CD4-positive, alpha-beta T cell treated with Interleukin-17A for 1 hour (primary cell): ENCODE data around the gene ADGRV1.
"Not testable (repeated sequence)": the region's sequence is repeated elsewhere in the genome, so short reads cannot be mapped to it uniquely, and the experiment has no call there.

Experiments used
- DNase-seq: peaks from one replicate; pipeline ENCODE4 v3.0.0-alpha.2; 2020

The ADGRV1 gene

GRCh38 chr5:90602681-90603080 is 44.1 kb downstream of the ADGRV1 start:
- no peak for DNase-seq

DNA sequence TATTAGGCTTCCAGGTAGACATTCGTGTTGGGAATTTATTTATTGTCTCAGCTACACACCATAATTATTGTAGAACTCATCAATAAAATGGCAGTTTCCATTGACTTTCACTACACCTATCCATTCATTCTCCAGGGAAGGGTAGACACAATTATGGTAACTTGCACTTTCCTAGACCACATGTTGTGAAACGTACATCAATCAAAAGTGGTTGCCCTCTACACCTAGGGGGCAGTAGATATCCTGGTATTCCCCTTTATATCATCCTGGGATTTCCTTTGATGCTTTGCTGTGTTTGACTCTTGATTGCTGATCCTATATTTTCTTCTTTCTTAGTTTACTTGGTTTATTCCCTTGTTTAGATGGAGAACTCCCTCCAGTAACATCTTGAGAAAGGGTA is 47.9 kb downstream of the ADGRV1 start:
- DNase-seq = no peak

- DNase-seq = no peak
Measured at GRCh38 chr5:90612919-90613318, 54.3 kb downstream of the ADGRV1 start.

GRCh38 chr5:90613459-90613858 is 54.9 kb downstream of the ADGRV1 start:
- no peak for DNase-seq

DNA sequence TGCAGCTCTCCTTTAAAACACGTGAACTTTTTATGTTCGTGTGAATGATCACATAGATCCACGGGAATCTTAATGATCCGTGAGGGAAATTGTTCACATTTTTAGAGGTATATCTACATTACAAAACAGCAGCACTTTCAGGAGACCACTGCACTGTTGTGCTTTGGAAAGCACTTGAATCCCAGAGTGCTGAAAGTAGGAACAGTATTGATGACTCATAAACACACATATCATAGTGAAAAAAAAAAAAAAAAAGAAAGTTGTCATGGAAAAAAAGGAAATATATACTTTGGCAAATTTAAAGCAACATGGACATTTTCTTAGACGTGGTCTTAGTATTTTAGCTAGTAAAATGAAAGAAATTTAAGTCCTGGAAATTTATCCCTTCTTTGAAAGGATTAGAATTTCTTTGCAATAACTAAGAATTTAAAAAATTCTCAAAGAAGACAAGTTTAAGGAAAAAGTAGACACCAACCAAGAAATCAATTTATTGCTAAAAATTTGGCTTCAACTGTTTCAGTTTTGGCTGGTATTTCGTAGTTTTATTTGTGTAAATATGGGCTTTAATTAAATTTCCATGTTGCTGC is 55.4 kb downstream of the ADGRV1 start:
- DNase-seq = no peak

DNA sequence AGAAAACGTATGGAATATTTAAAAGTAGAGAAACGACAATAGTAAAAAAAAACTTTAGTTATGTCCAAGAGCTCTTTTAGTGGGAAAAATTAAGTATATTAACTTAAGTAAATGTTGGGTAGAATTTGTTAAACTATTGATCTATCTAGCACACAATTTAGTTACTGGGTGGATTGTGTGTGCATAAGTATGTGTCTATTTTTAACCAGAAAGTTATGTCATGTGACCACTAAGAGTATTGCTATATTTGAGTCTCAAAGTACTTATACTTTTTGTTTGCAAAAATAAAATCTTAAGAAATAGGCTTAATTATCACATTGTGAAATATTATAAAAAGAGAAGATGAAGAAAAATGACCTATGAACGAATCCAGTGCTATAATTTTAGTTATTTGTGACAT is 56.8 kb downstream of the ADGRV1 start:
- DNase-seq = no peak

DNA sequence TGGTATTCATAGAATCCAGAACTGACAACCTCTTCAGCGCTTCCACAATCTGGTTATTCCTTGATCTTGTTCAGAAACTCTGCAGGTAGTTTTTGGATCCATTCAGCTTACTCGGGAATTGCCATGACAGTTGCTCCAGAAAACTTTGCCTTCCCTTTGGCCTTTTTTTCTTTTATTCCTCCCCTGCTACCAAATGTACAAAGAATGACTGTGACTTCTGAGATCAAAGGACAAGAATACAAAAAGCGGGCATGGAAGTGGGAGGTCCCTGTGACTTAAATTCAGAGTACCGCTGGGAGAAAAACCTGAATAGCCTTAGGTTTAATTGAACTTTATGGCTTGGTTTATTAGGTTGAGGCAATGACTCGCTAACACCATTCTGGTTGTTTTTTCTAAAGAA is 59.5 kb downstream of the ADGRV1 start:
- DNase-seq = no peak

DNA sequence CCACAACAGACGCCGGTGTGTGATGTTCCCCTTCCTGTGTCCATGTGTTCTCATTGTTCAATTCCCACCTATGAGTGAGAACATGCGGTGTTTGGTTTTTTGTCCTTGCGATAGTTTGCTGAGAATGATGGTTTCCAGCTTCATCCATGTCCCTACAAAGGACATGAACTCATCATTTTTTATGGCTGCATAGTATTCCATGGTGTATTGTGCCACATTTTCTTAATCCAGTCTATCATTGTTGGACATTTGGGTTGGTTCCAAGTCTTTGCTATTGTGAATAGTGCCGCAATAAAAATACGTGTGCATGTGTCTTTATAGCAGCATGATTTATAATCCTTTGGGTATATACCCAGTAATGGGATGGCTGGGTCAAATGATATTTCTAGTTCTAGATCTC is 61.2 kb downstream of the ADGRV1 start:
- DNase-seq = not testable (repeated sequence)

DNA sequence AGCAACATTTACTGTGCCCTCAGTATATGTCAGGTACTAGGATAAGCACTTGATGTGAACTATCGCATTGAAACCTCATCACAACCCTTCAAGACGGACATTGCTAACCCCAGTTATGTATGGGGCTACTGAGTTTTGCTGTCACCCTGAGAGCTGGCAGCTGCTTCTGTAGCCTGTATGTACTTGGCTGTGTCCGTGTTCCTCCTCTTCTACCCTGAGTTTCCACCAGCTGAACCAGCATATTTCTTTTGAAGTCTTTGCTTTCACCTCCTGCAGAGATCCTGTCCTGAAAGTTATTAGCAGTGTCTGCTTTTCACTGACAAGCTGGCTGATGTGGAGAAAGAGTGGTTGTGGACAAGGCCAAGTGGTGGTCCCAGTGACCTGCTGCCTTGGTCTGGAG is 63.3 kb downstream of the ADGRV1 start:
- DNase-seq = no peak

DNA sequence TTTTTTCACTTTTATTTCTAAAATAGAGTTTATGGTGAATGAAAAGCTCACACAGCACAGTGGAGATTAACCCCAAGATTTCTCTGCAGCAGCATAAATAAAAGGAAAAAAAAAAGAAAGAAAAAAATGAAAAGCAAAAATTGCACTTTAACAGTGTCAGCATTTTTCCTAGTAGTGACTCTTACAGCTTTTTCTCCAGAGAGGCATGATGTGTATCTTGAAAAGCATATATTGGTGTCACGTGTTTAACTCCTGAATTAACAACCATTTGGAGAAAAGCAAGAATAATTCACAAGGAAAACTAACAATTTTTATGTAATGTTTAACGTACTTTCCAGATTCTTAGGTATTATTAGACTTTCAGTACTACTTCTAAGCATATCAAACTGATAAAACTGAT is 67.9 kb downstream of the ADGRV1 start:
- DNase-seq = no peak

GRCh38 chr5:90628492-90628891 is 69.9 kb downstream of the ADGRV1 start:
- no peak for DNase-seq

DNA sequence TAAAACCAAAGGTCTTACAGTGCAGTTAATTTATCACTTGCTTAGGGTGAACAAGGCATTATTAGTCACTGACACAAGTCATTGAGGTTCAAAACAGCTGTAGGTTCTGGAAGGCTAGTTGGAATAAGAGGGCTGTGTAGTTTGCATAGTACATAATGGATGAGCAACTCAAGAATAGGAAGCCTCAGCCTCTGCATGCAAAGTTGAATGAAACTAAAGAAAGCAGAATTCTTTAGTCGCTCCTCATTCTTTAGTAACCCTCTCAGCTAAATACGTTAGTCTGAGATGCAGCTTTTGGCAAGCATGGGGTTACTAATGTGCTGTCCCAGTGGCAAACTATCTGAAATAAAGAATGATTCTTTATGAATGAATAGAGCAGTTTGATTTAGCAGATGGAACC is 74.2 kb downstream of the ADGRV1 start:
- no peak for DNase-seq

- no peak for DNase-seq
Measured at GRCh38 chr5:90636948-90637347, 78.4 kb downstream of the ADGRV1 start.

DNA sequence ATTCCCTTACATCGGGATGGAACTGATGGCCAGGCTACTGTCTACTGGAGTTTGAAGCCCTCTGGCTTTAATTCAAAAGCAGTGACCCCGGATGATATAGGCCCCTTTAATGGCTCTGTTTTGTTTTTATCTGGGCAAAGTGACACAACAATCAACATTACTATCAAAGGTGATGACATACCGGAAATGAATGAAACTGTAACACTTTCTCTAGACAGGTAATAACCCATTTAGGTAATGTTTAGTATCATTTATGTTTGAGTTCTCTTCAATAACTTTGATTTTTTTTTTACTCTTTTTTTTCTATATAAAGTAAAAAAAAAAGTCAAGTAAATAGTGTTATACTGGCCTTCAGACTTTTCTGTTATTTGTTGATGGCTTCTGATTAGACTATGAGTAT is 79.1 kb downstream of the ADGRV1 start:
- no peak for DNase-seq

- DNase-seq = no peak
Measured at GRCh38 chr5:90638878-90639277, 80.3 kb downstream of the ADGRV1 start.

- no peak for DNase-seq
Measured at GRCh38 chr5:90640484-90641059, 82.0 kb downstream of the ADGRV1 start.

GRCh38 chr5:90641528-90641927 is 82.9 kb downstream of the ADGRV1 start:
- no peak for DNase-seq

DNA sequence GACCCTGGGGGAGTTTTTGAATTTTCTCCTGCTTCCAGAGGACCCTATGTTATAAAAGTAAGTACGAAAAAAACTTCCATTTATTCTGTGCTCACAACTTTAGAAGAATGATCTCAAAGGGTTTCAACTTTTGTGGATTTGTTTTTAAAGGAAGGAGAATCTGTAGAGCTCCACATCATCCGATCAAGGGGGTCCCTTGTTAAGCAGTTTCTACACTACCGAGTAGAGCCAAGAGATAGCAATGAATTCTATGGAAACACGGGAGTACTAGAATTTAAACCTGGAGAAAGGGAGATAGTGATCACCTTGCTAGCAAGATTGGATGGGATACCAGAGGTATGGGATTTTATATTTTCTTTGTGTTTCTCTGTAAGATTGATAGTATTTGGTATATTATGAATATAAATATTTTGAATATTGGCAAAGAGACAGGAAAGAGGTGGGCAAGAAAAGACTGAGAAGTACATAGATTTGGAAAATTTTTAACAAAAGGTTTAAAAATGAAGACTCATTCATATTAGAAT is 84.2 kb downstream of the ADGRV1 start:
- DNase-seq = no peak

GRCh38 chr5:90644132-90644531 is 85.5 kb downstream of the ADGRV1 start:
- DNase-seq = no peak

- DNase-seq = no peak
Measured at GRCh38 chr5:90645024-90645610, 86.5 kb downstream of the ADGRV1 start.

DNA sequence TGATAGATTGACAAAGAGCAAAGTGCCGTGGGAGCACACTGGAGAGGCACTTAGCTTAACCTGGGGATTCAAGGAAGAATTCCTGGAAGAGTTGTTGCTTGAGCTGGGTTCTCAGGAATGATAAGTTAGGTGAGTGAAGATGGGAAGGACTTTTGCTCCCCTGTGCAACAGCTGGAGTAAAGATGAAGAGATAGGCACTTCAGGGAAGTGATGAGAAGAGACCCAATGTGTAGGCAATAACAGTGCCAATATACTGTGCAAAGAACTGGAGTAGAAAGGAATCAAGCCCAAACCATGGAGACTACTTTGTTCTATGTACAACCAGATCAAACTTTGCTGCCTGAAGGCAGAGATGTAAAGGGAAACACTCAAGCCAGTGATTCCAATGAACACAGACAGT is 92.2 kb downstream of the ADGRV1 start:
- DNase-seq = no peak

GRCh38 chr5:90654215-90654614 is 95.6 kb downstream of the ADGRV1 start:
- no peak for DNase-seq

DNA sequence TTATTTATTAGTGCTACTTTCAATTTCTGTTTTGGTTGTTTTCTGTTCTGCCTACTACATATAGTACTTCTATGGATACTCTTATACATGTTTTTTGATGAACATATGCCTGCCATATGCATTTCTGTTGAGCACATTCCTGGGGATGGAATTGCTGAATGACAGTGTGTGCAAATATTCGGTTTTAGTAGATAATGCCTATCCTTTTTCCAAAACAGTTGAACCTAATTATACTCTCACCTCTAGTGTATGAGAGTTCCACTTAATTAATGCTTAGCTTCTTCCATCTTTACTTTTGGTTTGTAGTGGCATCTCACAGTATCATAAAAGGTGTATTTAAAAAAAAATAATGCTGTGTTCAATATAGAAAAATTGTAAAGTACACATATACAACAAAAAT is 96.8 kb downstream of the ADGRV1 start:
- DNase-seq = no peak

DNA sequence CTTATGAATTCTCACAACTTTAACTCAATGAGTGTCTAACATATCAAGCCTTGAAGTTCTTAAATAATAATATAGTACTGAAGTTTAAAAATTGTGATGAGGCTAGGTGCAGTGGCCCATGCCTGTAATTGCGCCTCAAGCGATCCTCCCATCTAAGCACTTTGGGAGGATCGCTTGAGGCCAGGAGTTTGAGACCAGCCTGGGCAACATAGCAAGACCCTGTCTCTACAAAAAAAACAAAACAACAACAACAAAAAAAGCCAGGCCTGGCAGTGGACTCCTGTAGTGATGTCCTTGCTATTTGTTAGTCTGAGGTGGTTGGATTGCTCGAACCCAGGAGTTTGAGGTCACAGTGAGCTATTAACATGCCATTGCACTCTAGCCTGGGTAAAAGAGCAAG is 98.4 kb downstream of the ADGRV1 start:
- no peak for DNase-seq

DNA sequence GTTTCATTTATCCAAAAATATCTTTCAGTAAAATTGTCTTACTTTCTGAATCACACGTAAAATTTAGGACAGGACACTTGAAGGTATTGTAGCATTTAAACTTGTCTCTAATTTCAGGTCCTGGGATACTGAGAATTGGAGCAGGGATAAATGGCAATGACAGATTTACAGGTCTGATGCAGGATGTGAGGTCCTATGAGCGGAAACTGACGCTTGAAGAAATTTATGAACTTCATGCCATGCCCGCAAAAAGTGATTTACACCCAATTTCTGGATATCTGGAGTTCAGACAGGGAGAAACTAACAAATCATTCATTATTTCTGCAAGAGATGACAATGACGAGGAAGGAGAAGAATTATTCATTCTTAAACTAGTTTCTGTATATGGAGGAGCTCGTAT is 99.2 kb downstream of the ADGRV1 start:
- no peak for DNase-seq
